Mononuclear cell (primary cell): ENCODE measurements around the gene POU2AF1. TPM values are rescaled to one million over a fixed set of nuclear protein-coding genes. Genes with fewer than 3 reads are reported as not detected.
"Not testable (repeated sequence)": the region's sequence is repeated elsewhere in the genome, so short reads cannot be mapped to it uniquely, and the experiment has no call there.

Source experiments
- H3K27me3 ChIP-seq: 2 replicates; pipeline ENCODE4 v1.6.0; 2011; ENCODE audit warnings: low read length, control low read depth; ENCODE audit not compliant: insufficient read depth
- H3K4me1 ChIP-seq: 2 replicates; pipeline ENCODE4 v1.5.1; 2011; ENCODE audit warnings: mild to moderate bottlenecking, low read length, control low read depth; ENCODE audit not compliant: insufficient read depth
- H3K4me3 ChIP-seq: 2 replicates; pipeline ENCODE4 v1.5.1; 2011; ENCODE audit warnings: mild to moderate bottlenecking, low read length, moderate library complexity
- H3K9me3 ChIP-seq: 2 replicates; pipeline ENCODE4 v1.5.1; 2011; ENCODE audit warnings: low read depth, mild to moderate bottlenecking, control low read depth, low read length
- total RNA-seq: library from RNA; depleted of rRNA; stranded (reverse); fragments of >200 nt; gene quantifications from one replicate; pipeline ENCODE4 v1.2.3, GENCODE V29; 2012

POU2AF1 gene
- total RNA-seq, 1 donor = 3.4 TPM

DNA sequence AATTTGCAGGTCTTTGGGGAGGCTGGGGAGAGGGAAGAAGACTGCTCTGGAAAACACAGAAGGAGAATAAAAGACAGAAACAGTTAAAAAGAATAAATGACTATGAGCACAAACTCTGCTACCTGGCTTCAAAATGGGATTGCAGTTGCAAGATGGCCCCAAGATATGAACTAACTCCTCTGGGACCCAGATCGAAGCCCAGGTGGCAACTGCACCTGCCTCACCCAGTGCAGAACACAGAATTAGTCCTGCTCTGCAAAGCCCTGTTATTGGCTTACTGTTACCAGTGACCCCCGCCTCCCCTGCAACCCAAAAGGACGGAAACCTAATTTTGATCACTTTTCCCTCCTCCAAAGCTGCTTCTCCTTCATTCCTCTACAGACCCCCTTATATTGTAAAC, 35.9 kb upstream of the POU2AF1 start:
- Histone ChIP-seq H3K4me1 (peaks cover 70% of the 10 kb centered on the region), H3K27me3 (no peaks in the 10 kb centered on the region), H3K9me3 (no peaks in the 10 kb centered on the region), H3K4me3 (no peak overlapping the region)

DNA sequence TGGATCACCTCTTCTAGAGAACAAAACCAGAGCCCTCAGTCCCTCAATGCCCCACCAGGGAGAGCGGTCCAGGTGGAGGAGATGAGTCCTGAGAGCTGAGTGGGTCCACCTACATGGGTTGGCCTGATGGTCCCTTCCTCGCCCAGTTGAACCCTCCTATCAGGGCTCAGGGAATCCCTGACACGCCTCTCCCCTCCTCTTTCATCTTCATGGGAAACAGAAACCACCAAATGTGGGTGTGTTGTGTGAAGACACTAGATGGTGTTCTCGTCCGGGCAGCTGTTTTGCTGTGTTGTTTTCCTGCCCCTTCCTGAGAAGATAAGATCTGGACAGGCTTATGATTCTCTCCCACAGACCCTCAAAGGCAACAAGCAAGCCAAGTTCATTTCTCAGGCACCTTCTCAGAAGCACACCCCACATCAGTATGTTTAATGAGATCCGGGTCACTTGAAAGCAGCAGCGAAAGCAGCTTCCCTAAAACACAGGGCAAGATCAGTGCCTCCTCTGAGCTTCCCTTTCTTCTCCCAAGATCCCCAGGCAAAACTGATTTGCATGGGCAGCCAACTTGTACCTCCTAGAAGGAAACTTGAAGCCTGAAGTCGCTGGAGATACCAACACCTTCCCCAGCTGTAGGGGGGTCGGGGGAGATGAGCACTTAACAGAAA, 35.3 kb upstream of the POU2AF1 start:
- Histone ChIP-seq H3K27me3 (no peaks in the 10 kb centered on the region), H3K4me3 (no peak overlapping the region), H3K4me1 (peaks cover 70% of the 10 kb centered on the region), H3K9me3 (no peaks in the 10 kb centered on the region)

DNA sequence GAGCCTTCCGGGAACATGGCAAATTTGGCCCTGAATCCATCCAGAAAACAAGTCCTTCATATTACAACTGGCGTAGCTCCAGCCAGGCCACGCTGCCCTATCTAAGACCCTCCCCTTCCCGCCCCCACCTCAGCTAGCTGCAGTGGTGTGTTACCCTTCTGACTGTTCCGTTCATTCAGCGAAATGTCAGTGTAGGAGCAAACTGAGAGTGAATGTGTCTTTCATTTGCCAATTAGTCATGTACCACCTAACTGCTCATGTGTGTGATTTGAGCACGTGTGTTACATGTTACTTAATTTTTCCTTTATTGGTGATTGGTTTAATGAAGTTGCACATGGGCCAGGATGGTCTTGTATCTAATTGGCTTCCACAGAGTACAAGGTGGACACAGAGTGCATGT, 34.8 kb upstream of the POU2AF1 start:
- Histone ChIP-seq H3K9me3 (no peaks in the 10 kb centered on the region), H3K4me3 (no peak overlapping the region), H3K4me1 (peaks cover 68% of the 10 kb centered on the region), H3K27me3 (no peaks in the 10 kb centered on the region)

DNA sequence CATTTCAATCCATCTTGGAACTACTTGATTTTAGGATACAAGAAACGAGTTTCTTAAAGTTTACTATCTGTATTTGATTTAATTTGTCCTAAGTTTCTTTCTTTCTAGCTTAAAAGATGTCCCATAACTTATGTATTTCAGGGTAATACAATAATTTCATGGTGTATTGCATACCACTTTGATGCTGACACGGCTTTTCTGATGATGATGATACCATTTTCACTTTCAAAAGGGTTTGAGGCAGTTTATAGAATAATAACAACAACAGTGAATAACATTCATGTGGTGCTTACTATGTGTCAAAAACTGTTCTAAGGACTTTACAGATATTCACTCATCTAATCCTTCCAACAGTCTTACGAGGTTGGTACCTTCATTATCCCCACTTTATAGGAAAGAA, 33.2 kb upstream of the POU2AF1 start:
- Histone ChIP-seq H3K27me3 (no peaks in the 10 kb centered on the region), H3K9me3 (no peaks in the 10 kb centered on the region), H3K4me1 (peaks cover 54% of the 10 kb centered on the region), H3K4me3 (no peak overlapping the region)

DNA sequence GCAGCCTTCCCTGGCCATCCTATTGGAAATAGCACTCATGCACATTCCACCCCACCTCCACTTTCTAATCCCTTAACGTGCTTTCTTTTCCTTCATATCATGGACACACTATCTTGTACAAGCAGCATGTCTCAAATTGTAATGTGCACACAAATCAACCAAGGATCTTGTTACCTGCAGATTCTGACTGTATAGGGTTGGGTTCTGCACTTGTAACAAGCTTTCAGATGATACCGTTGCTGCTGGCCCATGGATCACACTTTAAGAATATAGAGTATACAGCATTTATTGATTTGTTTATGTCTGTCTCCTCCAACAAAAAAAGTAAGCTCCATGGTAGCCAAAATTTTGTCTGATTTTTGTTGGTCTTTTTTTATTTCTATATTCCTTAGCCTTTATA, 32.4 kb upstream of the POU2AF1 start:
- Histone ChIP-seq H3K27me3 (no peaks in the 10 kb centered on the region), H3K9me3 (no peaks in the 10 kb centered on the region), H3K4me3 (no peak overlapping the region), H3K4me1 (peaks cover 45% of the 10 kb centered on the region)

DNA sequence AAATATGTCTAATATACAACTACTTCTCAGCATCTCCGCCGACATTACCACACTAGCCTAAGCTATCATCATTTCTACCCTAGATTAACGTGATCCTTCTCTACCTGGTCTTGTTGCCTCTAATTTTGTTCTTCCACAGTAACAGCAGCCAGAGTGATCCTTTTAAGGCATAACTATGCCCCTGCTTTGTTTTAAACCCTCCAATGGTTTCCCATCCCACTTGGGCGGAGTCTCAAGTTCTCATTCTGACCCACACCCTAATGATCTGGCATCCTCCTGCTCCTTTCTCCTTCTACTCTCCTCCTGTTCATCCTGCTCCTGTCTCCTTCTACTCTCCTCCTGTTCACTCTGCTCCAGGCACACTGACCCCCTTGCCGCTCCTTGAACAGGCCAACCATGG, 31.9 kb upstream of the POU2AF1 start:
- Histone ChIP-seq H3K9me3 (no peaks in the 10 kb centered on the region), H3K4me1 (peaks cover 40% of the 10 kb centered on the region), H3K4me3 (no peak overlapping the region), H3K27me3 (no peaks in the 10 kb centered on the region)

DNA sequence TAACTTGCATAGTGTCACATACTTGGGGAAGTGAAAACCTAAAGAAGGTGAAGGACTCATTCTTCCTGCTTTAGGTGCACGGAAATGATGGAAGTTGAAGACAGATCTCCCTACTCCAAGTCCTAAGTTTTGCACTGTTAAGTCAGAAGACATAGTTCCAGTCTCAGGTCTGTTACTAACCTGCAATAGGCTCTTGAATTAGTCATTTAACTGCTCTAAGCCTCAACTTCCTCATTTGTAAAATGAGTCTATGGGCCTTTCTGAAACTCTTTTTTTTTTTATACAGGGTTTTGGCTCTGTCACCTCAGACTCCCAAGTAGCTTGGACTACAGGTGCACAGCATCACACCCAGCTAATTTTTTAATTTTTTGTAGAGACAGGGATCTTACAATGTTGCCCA, 30.8 kb upstream of the POU2AF1 start:
- Histone ChIP-seq H3K4me1 (peaks cover 30% of the 10 kb centered on the region), H3K9me3 (no peaks in the 10 kb centered on the region), H3K4me3 (no peak overlapping the region), H3K27me3 (no peaks in the 10 kb centered on the region)

DNA sequence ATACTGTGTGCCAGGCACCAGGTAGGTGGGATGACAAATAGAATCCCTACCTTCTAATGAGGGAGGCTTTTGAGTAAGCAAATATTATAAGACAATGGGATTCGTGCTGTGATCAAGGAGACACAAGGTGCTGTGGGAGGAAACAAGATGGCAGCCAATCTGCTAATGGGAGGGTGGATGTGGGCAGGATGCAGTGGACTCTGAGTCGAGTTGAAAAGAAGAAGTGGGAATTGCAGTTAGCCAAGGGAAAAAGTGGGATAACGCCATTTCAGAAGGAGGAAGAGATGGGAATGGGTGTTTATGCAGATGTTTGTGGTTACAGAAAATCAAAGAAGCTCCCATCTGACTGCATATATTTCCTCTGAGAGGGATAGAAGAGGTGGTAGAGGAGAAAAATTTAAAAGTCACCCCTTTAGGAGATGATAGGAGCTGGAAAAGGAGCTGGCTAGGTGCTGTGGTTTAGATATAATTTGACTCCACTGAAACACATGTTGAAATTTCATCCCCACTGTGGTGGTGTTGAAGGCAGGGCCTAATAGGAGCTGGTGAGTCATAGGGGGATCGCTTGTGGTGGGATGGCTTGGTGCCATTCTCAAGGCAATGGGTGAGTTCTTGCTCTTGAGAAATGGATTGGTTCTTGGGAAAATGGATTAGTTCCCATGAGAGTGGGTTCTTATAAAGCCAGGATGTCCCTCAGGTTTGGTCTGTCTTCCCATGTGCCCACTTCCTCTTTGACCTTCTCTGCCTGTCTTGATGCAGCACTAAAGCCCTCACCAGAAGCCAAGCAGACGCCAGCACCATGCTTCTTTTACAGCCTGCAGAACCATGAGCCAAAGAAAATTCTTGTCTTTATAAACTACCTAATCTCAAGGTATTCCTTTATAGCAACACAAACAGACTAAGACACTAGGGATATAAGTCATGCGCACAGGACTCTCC, 30.0 kb upstream of the POU2AF1 start:
- no peak overlapping the region for H3K4me3 ChIP-seq
- H3K27me3 ChIP-seq = no peaks in the 10 kb centered on the region
- H3K9me3 ChIP-seq = no peaks in the 10 kb centered on the region
- peaks cover 21% of the 10 kb centered on the region for H3K4me1 ChIP-seq

DNA sequence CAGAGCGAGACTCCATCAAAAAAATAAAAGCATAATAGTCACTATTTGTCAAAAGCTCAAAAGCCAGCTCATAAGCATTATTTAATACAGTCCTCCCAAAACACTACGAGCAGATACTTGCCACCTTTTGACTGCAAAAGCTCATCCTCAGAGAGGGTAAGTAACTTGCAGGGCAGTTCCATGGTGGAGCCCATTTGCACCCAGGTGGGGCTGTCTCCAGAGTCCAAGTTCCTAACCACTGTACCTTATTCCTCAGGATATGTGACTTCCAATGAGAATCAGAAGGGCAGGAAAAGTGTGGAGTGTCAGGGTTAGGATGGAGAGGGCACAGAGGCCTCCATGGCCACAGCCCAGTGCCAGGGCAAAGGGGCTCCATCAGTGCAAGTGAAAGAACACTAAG, 28.6 kb upstream of the POU2AF1 start:
- H3K27me3 ChIP-seq = no peaks in the 10 kb centered on the region
- H3K4me1 ChIP-seq = peaks cover 16% of the 10 kb centered on the region
- no peak overlapping the region for H3K4me3 ChIP-seq
- no peaks in the 10 kb centered on the region for H3K9me3 ChIP-seq

DNA sequence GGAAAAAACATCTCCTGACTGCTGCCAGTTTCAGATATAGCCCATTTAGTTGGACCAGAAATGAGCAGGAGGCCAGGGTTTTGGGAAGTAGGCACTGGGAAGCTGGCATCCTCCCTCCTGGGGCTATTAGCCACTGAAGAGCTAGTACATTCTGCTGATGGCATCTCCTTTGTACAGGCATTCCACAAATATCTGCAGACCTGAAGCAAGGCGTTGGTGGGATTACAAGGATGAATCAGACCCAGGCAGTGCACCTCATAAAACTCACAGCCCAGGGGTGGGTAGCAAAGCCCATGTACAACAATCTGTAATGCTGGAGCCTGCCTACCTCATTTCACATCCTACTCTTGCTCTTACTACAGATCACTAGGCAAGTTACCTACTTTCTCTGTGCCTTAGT, 27.5 kb upstream of the POU2AF1 start:
- peaks cover 16% of the 10 kb centered on the region for H3K4me1 ChIP-seq
- no peak overlapping the region for H3K4me3 ChIP-seq
- no peaks in the 10 kb centered on the region for H3K9me3 ChIP-seq
- H3K27me3 ChIP-seq = no peaks in the 10 kb centered on the region

DNA sequence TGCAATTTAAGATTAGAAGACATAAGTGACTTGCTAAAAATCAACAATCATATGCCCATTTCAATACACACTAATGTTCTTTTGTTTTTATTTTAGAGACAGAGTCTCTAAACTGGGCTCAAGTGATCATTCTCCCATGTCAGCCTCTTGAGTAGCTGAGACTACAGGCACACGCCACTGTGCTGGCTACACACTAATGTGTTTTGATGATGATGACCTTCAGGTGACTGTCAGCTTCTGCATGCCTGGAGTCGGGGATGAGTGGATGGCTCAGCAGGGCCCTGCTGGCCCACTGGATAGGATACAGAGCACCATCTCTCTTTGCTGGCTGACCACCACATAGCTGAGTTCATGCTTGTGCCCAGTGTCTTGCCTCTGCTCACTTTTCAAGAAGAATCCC, 27.0 kb upstream of the POU2AF1 start:
- no peaks in the 10 kb centered on the region for H3K9me3 ChIP-seq
- H3K27me3 ChIP-seq = no peaks in the 10 kb centered on the region
- H3K4me3 ChIP-seq = no peak overlapping the region
- H3K4me1 ChIP-seq = peaks cover 16% of the 10 kb centered on the region

DNA sequence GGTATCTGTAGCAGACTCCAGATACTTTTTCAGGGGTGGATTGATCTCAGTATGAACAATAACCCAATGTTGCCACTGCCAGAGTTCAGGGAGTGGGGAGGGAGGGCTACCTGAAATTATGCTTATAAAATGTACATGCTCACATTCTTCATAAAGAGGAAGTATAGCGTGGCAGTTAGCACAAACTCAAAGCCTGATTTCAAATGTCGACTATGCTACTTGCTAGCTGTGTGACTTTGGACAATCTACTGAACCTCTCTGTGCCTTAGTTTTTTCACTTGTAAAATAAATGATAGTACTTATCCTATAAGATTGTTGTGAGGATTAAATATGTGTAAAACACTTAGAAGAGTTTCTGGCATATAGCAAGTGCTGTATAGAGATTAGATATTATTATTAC, 26.5 kb upstream of the POU2AF1 start:
- Histone ChIP-seq H3K27me3 (no peaks in the 10 kb centered on the region), H3K4me3 (no peak overlapping the region), H3K4me1 (peaks cover 15% of the 10 kb centered on the region), H3K9me3 (no peaks in the 10 kb centered on the region)

DNA sequence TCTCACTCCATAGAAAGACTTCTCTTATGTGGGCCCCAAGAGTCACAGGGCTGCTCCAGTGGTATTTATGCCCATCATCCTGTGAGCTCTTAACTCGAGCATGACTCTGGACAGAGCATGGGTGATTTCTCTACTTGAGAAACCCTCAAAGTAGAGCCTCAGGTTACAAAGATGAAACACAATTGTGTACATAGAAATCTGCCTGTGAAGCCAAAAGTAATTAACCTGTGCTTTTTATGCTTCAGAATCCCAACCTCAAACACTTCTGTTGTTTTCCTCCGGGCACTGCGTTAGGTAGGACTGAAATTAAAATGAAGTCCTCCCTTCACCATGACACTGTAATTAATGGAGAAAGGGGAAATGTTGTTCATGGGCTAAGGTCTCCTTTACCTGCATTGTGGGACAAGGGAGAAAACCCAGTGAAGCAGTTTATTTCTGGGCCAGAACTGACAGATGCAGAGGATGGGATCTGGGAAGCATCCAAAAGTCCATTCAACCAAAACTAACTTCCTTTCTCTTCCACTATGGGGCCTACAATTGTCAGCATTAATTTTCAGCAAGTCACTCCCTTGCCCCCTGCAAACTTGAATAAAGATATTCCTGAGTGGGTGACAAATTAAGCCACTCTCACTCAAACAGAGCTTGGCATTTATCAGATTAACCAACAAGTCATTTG, 24.1 kb upstream of the POU2AF1 start:
- H3K27me3 ChIP-seq = no peaks in the 10 kb centered on the region
- H3K9me3 ChIP-seq = no peaks in the 10 kb centered on the region
- H3K4me3 ChIP-seq = no peak overlapping the region
- peaks cover 11% of the 10 kb centered on the region for H3K4me1 ChIP-seq

DNA sequence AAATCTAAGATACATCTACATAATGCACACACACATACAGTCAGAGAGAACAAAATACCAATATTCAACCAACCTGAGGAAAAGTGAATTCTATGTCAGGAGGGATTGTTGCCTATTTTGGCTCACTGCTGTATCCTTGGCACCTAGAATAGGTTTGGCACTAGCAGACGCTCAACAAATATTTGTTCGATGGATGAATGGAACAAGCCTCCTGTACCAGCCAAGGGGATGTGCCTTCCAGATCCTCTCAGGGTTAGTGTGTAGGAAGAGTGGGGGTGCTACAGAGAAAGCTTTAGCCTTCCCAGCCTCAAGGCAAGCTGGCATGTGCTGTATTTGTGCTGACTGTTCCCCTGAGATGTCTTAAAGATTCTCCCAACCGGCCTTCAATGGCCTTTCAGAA, 23.3 kb upstream of the POU2AF1 start:
- Histone ChIP-seq H3K27me3 (no peaks in the 10 kb centered on the region), H3K4me1 (peaks cover 11% of the 10 kb centered on the region), H3K9me3 (no peaks in the 10 kb centered on the region), H3K4me3 (no peak overlapping the region)

DNA sequence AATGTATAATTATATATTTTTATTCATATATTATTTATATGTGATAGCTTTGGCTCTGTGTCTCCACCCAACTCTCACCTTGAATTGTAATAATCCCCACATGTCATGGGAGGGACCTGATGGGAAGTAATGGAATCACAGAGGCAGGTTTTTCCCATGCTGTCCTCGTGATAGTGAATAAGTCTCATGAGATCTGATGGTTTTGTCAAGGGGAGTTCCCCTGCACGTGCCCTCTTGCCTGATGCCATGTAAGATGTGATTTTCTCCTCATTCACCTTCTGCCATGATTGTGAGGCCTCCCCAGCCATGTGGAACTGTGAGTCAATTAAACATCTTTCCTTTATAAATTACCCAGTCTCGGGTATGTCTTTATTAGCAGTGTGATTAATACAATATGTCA, 22.9 kb upstream of the POU2AF1 start:
- peaks cover 11% of the 10 kb centered on the region for H3K4me1 ChIP-seq
- not testable (repeated sequence) for H3K9me3 ChIP-seq, H3K4me3 ChIP-seq, H3K27me3 ChIP-seq
